Medulla oblongata (tissue), 1 donor: ENCODE results near the gene AVPI1.
"Not testable (repeated sequence)": the region's sequence is repeated elsewhere in the genome, so short reads cannot be mapped to it uniquely, and the experiment has no call there.

Experiments used
- DNase-seq: peaks from one replicate; pipeline ENCODE4 v3.0.0-alpha.2; 2015; ENCODE audit errors: extremely low spot score

AVPI1 gene

DNA sequence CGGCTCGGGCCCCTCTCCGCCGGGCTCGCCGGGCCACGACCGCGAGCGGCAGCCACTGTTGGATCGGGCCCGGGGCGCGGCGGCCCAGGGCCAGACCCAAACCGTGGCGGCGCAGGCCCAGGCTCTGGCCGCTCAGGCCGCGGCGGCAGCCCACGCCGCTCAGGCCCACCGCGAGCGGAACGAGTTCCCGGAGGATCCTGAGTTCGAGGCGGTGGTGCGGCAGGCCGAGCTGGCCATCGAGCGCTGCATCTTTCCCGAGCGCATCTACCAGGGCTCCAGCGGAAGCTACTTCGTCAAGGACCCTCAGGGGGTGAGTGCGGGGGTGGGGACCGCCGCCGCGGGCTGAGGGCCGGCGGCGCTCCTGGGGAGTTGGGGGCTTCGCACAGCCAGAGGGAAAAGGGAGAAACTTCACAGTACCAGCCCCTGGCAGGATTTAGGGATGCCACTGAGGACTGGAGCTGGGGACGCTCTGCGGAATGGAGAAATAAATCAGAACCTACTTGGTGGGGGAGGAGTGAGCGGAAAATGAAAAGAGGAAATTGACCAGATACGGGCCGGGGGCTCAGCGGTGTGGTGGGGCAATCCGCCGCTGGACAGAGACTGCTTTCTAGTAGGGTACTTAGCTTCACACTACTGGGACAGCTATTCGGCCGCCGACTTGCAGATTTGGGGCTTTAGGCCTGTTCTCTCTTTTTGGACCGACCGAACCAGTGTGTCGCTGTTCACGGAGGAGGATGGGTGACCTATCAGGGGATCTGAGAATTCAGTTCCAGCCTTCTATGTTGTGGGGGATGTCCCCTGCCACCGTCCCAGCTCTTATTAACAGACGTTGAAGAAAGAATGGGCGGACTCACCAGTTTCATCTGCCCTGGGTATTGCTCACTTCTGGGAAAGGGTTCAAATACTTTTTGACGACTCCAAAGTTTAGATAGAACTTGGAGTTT is 45.9 kb downstream of the AVPI1 start:
- DNase-seq = peak; percentile 44

DNA sequence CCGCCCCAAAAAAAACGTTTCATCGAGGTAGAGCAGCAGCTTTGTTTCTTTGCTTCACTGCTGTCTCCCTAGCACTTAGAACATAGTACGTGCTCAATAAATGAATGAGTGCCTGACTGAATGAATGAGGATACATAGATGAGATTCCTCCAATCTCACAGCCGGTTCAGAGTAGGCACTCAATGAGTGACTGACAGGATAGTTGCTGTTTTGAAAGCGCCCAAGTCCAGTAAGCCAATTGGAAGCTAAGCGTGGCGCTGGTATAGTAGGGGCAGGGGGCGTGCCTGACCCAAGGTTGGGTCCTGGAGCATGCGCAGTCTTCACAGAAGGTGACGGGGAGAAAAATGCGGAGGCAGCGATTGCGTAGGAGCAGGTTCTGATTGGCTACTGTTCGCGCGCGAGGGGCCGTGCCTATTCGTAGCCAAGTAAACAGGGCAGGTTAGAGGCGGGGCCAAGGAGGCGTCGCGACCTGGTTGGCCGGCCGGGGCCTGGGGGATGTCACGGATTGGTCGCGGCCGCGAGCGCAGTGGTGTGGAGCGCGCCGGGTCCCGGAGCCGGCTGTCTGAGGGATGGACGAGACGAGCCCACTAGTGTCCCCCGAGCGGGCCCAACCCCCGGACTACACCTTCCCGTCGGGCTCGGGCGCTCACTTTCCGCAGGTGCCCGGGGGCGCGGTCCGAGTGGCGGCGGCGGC is 46.7 kb downstream of the AVPI1 start, which contains the start of gene PI4K2A:
TSS of gene PI4K2A (plus strand) at position 498 of the 694 bp plus-strand sequence. CDS start at position 570, 72 bp downstream.
- DNase-seq = peak; percentile 99

DNA sequence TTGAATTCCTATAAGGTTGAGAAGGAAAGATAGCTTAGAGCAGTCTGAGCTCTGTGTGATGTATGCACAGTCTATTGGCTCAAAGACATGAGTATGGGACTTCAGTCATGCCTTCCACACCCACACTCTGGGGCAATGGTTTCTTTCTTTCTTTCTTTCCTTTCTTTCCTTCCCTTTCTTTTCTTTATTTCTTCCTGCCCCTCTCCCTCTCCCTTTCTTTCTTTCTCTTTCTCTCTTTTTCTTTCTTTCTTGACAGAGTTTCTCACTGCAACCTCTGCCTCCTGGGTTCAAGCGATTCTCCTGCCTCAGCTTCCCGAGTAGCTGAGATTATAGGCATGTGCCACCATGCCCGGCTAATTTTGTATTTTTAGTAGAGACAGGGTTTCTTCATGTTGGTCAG is 48.0 kb downstream of the AVPI1 start:
- DNase-seq = not testable (repeated sequence)

DNA sequence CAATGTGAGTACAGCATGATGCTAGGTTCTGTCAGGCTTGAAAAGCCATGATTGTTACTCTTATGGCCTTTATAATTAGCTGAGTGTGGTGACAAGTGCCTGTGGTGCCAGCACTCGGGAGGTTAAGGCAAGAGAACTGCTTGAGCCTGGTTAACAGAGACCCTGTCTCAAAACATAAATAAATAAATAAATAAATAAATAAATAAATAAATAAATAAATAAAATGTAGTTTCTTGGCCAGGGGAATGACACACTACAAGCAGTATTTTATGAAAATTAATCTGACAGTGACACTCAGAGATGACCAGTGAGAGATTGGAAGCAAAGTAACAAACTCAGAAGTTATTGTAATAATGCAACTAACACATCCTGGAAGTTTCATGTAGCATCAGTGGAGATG is 51.5 kb downstream of the AVPI1 start:
- DNase-seq = no peak

DNA sequence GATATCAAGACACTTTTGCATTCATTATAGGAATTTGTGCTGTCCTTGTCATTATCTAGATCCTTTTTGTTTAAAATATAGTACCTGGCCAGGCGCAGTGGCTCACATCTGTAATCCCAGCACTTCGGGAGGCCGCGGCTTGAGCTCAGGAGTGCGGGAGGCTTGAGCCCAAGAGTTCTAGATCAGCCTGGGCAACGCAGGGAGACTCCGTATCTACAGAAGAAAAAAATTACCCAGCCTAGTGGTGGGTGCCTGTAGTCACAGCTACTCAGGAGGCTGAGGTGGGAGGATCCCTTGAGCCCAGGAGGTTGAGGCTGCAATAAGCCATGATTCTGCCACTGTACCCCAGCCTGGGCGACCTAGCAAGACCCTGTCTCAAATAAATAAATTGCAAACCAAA is 53.1 kb downstream of the AVPI1 start:
- no peak for DNase-seq

DNA sequence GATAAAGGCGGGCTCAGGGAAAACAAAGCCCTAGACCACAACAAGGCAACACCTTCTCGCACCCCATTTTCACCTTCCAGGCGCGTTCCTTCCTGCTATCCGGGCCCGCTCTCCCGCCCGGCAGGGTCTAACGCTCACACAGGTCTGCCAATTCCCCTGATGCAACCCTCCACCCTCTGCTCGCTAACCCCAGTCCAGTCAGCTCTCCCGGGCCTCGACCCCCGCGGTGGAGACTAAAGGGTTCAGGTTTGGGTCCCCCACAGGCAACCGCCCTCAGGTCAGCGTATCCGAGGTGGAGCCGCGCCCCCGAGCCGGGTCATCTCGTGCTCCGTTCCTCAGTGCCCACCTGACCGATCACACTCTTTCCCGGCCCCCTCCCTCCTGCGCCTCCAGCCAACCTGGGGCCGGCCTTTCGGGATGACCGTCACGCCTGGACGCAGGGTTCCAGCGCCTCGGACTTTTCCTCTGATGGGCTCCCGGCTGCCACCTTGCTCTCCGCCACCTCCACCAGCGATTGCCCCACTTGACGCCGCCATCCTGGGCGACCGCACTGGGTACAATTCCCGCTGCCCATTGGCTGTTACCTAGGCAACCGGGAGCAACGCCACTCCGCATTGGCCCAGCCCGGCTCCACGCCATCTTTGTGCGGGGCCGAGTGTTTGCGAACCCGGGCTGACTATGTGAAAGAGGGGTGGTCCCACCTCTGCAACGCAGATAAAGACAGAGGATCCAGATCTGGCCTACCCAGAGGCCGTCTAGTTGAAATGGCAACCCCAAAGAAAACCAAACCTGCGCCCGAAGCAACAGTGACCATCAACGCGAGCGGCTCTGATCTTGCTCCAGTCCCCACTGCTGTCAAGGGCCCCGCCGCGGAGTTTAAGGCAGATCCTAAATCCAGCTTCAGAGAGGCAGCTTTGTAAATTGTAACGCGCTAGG is 53.8 kb downstream of the AVPI1 start, which contains the start of gene MORN4:
TSS of gene MORN4 (minus strand) at position 552 of the 936 bp plus-strand sequence. CDS start 13,847 bp downstream, outside the sequence.
- peak; percentile 95 for DNase-seq

DNA sequence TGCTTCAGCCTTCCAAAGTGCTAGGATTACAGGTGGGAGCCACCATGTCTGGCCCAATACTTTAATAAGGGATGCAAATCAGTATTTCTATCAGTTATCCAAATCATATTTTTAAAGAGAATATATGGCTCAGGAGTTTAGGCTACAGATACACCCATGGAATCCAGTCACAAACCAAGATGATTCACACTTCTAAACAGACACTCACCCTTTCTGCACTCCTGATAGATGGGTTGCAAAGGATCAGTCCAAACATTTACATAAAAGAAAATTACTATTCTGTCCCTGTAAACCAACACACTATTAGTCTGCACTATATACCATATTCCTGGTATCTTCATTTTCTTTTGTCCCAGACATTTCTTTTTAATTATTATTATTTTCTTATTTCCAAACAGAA is 55.9 kb downstream of the AVPI1 start:
- DNase-seq = no peak

DNA sequence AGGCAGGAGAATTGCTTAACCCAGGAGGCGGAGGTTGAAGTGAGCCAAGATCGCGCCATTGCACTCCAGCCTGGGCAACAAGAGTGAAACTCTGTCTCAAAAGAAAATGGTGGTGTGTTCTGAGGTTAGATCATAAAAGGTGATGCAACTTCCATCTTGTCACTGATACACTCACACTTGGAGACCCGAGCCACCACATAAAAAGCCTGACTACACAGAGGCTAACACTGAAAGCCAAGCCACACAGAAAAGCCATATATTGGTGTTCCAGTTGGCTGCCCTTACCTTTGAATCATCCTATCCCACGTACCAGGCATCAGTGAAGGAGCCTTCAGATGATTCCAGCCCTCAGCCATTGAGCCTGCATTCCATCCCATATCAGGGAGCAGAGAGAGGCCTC is 57.8 kb downstream of the AVPI1 start:
- DNase-seq = no peak

DNA sequence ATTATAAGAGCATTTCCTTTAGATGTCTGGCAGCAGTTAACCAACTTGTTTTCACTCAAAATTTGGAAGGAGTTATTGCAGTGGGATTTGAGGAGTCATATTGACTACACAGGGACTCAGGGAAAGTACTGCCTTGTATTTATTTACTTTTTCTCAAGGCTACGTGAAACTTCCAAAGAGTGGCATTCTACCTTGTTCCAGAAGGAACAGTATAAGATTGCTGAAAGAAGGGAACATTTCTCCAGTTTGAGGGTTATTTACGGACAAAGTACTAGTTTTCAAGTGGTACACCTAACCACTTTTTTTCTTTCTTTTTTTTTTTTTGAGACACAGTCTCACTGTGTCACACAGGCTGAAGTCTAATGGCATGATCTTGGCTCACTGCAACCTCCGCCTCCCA is 58.8 kb downstream of the AVPI1 start:
- no peak for DNase-seq

DNA sequence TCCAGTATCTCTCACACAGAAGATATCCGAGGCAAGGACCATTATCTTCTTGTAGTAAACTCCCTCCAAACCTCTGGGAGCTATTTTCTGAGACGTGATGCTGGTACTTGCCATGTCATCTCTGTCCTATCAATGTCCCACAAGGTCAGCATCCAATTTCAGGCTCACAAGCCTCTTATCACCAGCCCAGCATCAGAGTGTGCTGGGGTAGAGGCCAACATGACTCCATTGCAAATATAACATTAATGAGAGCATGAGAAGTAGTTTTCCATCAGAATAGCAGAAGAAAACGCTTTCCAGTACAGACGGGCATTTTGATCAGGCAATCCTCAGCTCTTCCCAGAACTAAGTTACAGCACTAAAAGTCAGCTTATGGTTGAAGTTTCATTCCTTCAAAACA is 59.3 kb downstream of the AVPI1 start:
- no peak for DNase-seq
